PC-3 (cell line): ENCODE results near the gene HOXA2. TPM values are rescaled to one million over a fixed set of nuclear protein-coding genes. Genes with fewer than 3 reads are reported as not detected.

Source experiments
- ATAC-seq: fragments of 200-7000 bp; cut with Tn5 transposase; 2 replicates; pipeline ENCODE4 v1.9.1; 2020; ENCODE audit warnings: mild to moderate bottlenecking, moderate library complexity
- BruUV-seq: library from RNA; stranded (reverse); fragments of 400-500 nt; replicated peaks from 2 replicates; lab custom pipeline; 2021; lab: Mats Ljungman, UMichigan
- CTCF ChIA-PET: fragments of 300-600 bp; sonication (Branson Sonifier 250); formaldehyde crosslinking; loops from one replicate; lab custom pipeline; 2022; ENCODE audit warnings: antibody characterized with exemption; lab: Charles Lee
- POLR2A ChIA-PET: fragments of 300-600 bp; sonication (Branson Sonifier 250); formaldehyde crosslinking; loops from one replicate; lab custom pipeline; 2022; ENCODE audit warnings: antibody characterized with exemption; ENCODE audit not compliant: unreplicated experiment; lab: Charles Lee
- DNase-seq: peaks from one replicate; pipeline ENCODE4 v3.0.0-alpha.2; 2015
- H2AFZ ChIP-seq: fragments of 300-600 bp; sonication (generic); 2 replicates; pipeline ENCODE4 v1.6.0; 2016; ENCODE audit warnings: antibody characterized with exemption, low read length
- H3F3A ChIP-seq: fragments of 300-600 bp; sonication (generic); one replicate; pipeline ENCODE4 v1.6.0; 2017; ENCODE audit warnings: antibody characterized with exemption, low read length, control low read depth, mild to moderate bottlenecking; ENCODE audit not compliant: unreplicated experiment
- H3K27ac ChIP-seq: fragments of 300-600 bp; sonication (generic); 2 replicates; pipeline ENCODE4 v1.5.1; 2016; ENCODE audit warnings: mild to moderate bottlenecking, low read length
- H3K27me3 ChIP-seq: fragments of 300-600 bp; sonication (generic); 2 replicates; pipeline ENCODE4 v1.6.1; 2016; ENCODE audit warnings: low read length, mixed read lengths
- H3K36me3 ChIP-seq: fragments of 300-600 bp; sonication (generic); 2 replicates; pipeline ENCODE4 v1.6.1; 2016; ENCODE audit warnings: low read depth, mixed run types, low read length, mixed read lengths
- H3K4me1 ChIP-seq: fragments of 300-600 bp; sonication (generic); 2 replicates; pipeline ENCODE4 v1.5.1; 2016; ENCODE audit warnings: low read length; ENCODE audit not compliant: insufficient read depth
- H3K4me2 ChIP-seq: fragments of 300-600 bp; sonication (generic); 2 replicates; pipeline ENCODE4 v1.6.0; 2016; ENCODE audit warnings: low read length
- H3K4me3 ChIP-seq: fragments of 300-600 bp; sonication (generic); 2 replicates; pipeline ENCODE4 v1.5.1; 2016; ENCODE audit warnings: mild to moderate bottlenecking, low read length, mixed read lengths
- H3K79me2 ChIP-seq: fragments of 300-600 bp; sonication (generic); 2 replicates; pipeline ENCODE4 v1.6.1; 2017; ENCODE audit warnings: low read length, mixed read lengths
- H3K9ac ChIP-seq: fragments of 300-600 bp; sonication (generic); 2 replicates; pipeline ENCODE4 v1.6.0; 2016; ENCODE audit warnings: mild to moderate bottlenecking, low read length
- H3K9me2 ChIP-seq: fragments of 300-600 bp; sonication (generic); replicated peaks from 2 replicates; pipeline ENCODE4 v1.6.1; 2016; ENCODE audit warnings: mixed run types, low read length, mixed read lengths
- H3K9me3 ChIP-seq: fragments of 300-600 bp; sonication (generic); 2 replicates; pipeline ENCODE4 v1.6.1; 2016; ENCODE audit warnings: low read length, mixed read lengths
- H4K20me1 ChIP-seq: fragments of 300-600 bp; sonication (generic); 2 replicates; pipeline ENCODE4 v1.6.1; 2016; ENCODE audit warnings: low read length, mixed read lengths
- CTCF ChIP-seq: fragments of 300-600 bp; sonication (generic); conservative IDR thresholded peaks from 2 replicates; pipeline ENCODE4 v1.5.1; 2017; ENCODE audit warnings: antibody characterized with exemption, low read depth, mild to moderate bottlenecking, low read length
- EZH2 ChIP-seq: fragments of 300-600 bp; sonication (generic); IDR thresholded peaks from one replicate; pipeline ENCODE4 v1.6.1; 2017; ENCODE audit warnings: antibody characterized with exemption, mild to moderate bottlenecking, low read length; ENCODE audit not compliant: unreplicated experiment
- EZH2phosphoT487 ChIP-seq: fragments of 300-600 bp; sonication (generic); IDR thresholded peaks from 2 replicates; pipeline ENCODE4 v1.6.1; 2018; ENCODE audit warnings: mild to moderate bottlenecking, antibody characterized with exemption, low read length, borderline replicate concordance
- intact Hi-C: fragments of 100-400 bp; cut with micrococcal nuclease; formaldehyde crosslinking; loops from 2 replicates; pipeline ENCODE4 v1.9.0; 2023
- total RNA-seq: library from RNA; depleted of rRNA; stranded (reverse); fragments of >200 nt; gene quantifications from 2 replicates; pipeline ENCODE4 v1.2.3, GENCODE V29; 2014

Gene HOXA2
- total RNA-seq, 1 experiment from 2014 or later = 0.07 TPM

- no peak overlapping the region for H2AFZ ChIP-seq
- no peak overlapping the region for H3K4me2 ChIP-seq
- H3K9ac ChIP-seq = no peak overlapping the region
- no peaks in the 10 kb centered on the region for H3K27me3 ChIP-seq
- H4K20me1 ChIP-seq = no peaks in the 10 kb centered on the region
- ChIA-PET CTCF (interaction anchor here (0.7 kb wide), 1 partner anchor 961 kb away, joined by 5 read pairs; no protein-coding TSS in a partner anchor), POLR2A (no interaction called here)
- H3K27ac ChIP-seq = no peak overlapping the region
- no peaks in the 10 kb centered on the region for H3F3A ChIP-seq
- H3K4me1 ChIP-seq = peaks cover 19% of the 10 kb centered on the region
- BruUV-seq = no TSS peak
- H3K9me2 ChIP-seq = no peaks in the 10 kb centered on the region
- no peak for ATAC-seq
- DNase-seq = no peak
- no peak overlapping the region for H3K4me3 ChIP-seq
- no peaks in the 10 kb centered on the region for H3K9me3 ChIP-seq
- TF ChIP-seq EZH2 = no peak
- TF ChIP-seq EZH2phosphoT487 = no peak
- no peak for TF ChIP-seq CTCF
- H3K79me2 ChIP-seq = peaks cover 23% of the 10 kb centered on the region
- no peaks in the 10 kb centered on the region for H3K36me3 ChIP-seq
- intact Hi-C loops = no loop called here
These were observed 24.3 kb upstream of the HOXA2 start for GRCh38 chr7:27126596-27127327.

- Histone ChIP-seq H3K9ac (no peak overlapping the region), H3K36me3 (no peaks in the 10 kb centered on the region), H3K79me2 (peaks cover 23% of the 10 kb centered on the region), H3K4me3 (no peak overlapping the region), H3K27me3 (no peaks in the 10 kb centered on the region), H3K9me2 (no peaks in the 10 kb centered on the region), H3K27ac (no peak overlapping the region), H3K9me3 (no peaks in the 10 kb centered on the region), H3K4me1 (peaks cover 12% of the 10 kb centered on the region; the same call in 1 of the 2 replicates), H3K4me2 (no peak overlapping the region), H4K20me1 (no peaks in the 10 kb centered on the region), H3F3A (no peaks in the 10 kb centered on the region), H2AFZ (no peak overlapping the region)
- POLR2A ChIA-PET = no interaction called here
- ATAC-seq = no peak
- no TSS peak for BruUV-seq
- TF ChIP-seq EZH2 (no peak), EZH2phosphoT487 (no peak), CTCF (no peak)
- intact Hi-C loops = no loop called here
- CTCF ChIA-PET = no interaction called here
- DNase-seq = no peak
These were observed 23.5 kb upstream of the HOXA2 start for GRCh38 chr7:27125986-27126394.
